Sigmoid colon (tissue), 7 donors: ENCODE results near the gene REV3L. TPM values are rescaled to one million over a fixed set of nuclear protein-coding genes. Genes with fewer than 3 reads are reported as not detected.

Experiments
- DNase-seq: peaks from one replicate; pipeline ENCODE4 v3.0.0-alpha.2; 2019
- H3K27ac ChIP-seq, 4 donors: fragments of 200-600 bp; sonication (generic); one replicate each; pipeline ENCODE4 v1.5.1; 2016 to 2019; ENCODE audit warnings: mild to moderate bottlenecking in 1 of 4
- H3K27me3 ChIP-seq, 3 donors: fragments of 200-600 bp; sonication (generic); one replicate each; pipeline ENCODE4 v1.5.1; 2019; ENCODE audit warnings: mild to moderate bottlenecking in 1 of 3
- H3K36me3 ChIP-seq, 4 donors: fragments of 200-600 bp; sonication (generic); one replicate each; pipeline ENCODE4 v1.5.1; 2016 to 2019
- H3K4me1 ChIP-seq, 4 donors: fragments of 200-600 bp; sonication (generic); one replicate each; pipeline ENCODE4 v1.5.1; 2017 to 2019
- H3K4me3 ChIP-seq, 4 donors: fragments of 200-600 bp; sonication (generic); one replicate each; pipeline ENCODE4 v1.5.1; 2017 to 2019; ENCODE audit warnings: mild to moderate bottlenecking in 2 of 4, moderate library complexity in 1 of 4
- H3K9me3 ChIP-seq, 4 donors: fragments of 200-600 bp in 3 of 4; sonication (generic) in 3 of 4; one replicate each; pipeline versions ENCODE4 v1.5.1 to v1.6.1; 2013 to 2019
- EP300 ChIP-seq, 4 donors: sonication (generic); formaldehyde crosslinking; IDR thresholded peaks; one replicate each; pipeline ENCODE4 v1.6.1; 2017; ENCODE audit warnings: antibody characterized with exemption in 4 of 4
- POLR2A ChIP-seq, 2 donors: fragments of 450-650 bp; IDR thresholded peaks; one replicate each; pipeline ENCODE4 v1.6.1; 2016; ENCODE audit warnings: antibody characterized with exemption in 2 of 2, mild to moderate bottlenecking in 2 of 2, moderate library complexity in 2 of 2
- POLR2AphosphoS5 ChIP-seq, 4 donors: sonication (generic); formaldehyde crosslinking; IDR thresholded peaks; one replicate each; pipeline ENCODE4 v1.6.1; 2017; ENCODE audit warnings: antibody characterized with exemption in 4 of 4
- WGBS, 2 donors: extraction: QIAGEN DNeasy Blood & Tissue Kit; methylation state at CpG; one replicate each; pipeline ENCODE4 v1.1.7; 2013; 5-methylcytosine and 5-hydroxymethylcytosine counted together
- intact Hi-C: fragments of 100-400 bp; cut with DNase I; formaldehyde crosslinking; loops from one replicate; pipeline ENCODE4 v1.15.1; 2023
- polyA plus RNA-seq, 3 donors: library from polyadenylated mRNA; stranded (reverse); fragments of 200-250 nt; gene quantifications; one replicate each; pipeline ENCODE4 v1.2.3, GENCODE V29; 2013
- total RNA-seq, 4 donors: library from RNA; depleted of rRNA; stranded (reverse); fragments of >200 nt; gene quantifications; one replicate each; pipeline ENCODE4 v1.1.0, GENCODE V29; 2016
- TF ChIP-seq, protein P1 (sequence below), 4 experiments: fragments of 450-650 bp in 3 of 4; fragments of 200-600 bp in 1 of 4; IDR thresholded peaks; one replicate each; pipeline ENCODE4 v1.5.1; 2016 to 2019; ENCODE audit warnings: antibody characterized with exemption in 4 of 4, mild to moderate bottlenecking in 3 of 4, moderate library complexity in 2 of 4
- donor health status: healthy with polysubstance abuse.
- donor health status: Bipolar disorder and iron deficiency.
- donor health status: healthy.

Gene REV3L
- total and polyA plus RNA-seq, 7 donors: 3.0 to 122 (median 72.1) TPM

DNA sequence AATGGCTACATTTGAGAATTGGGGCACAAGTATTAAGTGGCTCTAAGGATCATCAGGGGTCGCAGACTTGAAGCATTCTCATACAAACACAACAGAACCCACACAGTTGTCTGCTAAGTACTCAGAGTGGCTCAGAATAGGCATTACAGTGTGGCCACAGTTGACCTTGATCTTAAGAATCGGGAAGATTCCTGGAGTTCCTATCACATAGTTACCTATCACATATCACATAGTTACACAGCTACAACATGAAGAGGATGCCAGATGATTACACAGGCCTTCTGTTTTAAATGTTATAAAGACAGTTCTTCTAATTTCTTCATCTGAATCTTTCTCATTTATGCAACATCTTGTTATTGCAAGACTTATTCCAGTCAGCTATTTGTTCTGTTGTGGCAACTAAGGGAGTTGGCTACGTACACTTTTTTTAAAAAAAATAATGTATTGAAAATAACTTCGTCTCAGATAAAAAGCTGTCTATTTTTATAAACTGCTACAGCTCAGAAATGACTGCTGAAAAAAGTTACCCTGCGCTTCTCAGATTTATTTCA, 129.0 kb downstream of the REV3L start:
- WGBS, 2 donors: 92 to 94% methylated on average over 5 of the region's 5 CpGs
- intact Hi-C loops: loop anchor here (5.0 kb wide), 1 partner anchor 293 kb away; no protein-coding TSS in a partner anchor
- H3K27me3 ChIP-seq: no peaks in the 10 kb centered on the region
- no peak overlapping the region for H3K4me3 ChIP-seq
- TF ChIP-seq EP300 (IDR thresholded peaks at IDR 0.05) (no peak), POLR2A (IDR thresholded peaks at IDR 0.05) (no peak), POLR2AphosphoS5 (IDR thresholded peaks at IDR 0.05) (no peak)
- TF ChIP-seq, protein P1, sequence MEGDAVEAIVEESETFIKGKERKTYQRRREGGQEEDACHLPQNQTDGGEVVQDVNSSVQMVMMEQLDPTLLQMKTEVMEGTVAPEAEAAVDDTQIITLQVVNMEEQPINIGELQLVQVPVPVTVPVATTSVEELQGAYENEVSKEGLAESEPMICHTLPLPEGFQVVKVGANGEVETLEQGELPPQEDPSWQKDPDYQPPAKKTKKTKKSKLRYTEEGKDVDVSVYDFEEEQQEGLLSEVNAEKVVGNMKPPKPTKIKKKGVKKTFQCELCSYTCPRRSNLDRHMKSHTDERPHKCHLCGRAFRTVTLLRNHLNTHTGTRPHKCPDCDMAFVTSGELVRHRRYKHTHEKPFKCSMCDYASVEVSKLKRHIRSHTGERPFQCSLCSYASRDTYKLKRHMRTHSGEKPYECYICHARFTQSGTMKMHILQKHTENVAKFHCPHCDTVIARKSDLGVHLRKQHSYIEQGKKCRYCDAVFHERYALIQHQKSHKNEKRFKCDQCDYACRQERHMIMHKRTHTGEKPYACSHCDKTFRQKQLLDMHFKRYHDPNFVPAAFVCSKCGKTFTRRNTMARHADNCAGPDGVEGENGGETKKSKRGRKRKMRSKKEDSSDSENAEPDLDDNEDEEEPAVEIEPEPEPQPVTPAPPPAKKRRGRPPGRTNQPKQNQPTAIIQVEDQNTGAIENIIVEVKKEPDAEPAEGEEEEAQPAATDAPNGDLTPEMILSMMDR (IDR thresholded peaks at IDR 0.05): no peak
- DNase-seq: no peak
- H3K36me3 ChIP-seq: peaks cover 0 to 91% (median 18%) of the 10 kb centered on the region in 4 donors
- H3K27ac ChIP-seq: peak overlapping the region in 1 of 4 donors; percentile 25
- H3K9me3 ChIP-seq: no peaks in the 10 kb centered on the region
- H3K4me1 ChIP-seq: peaks cover 0 to 12% (median 0%) of the 10 kb centered on the region in 4 donors

DNA sequence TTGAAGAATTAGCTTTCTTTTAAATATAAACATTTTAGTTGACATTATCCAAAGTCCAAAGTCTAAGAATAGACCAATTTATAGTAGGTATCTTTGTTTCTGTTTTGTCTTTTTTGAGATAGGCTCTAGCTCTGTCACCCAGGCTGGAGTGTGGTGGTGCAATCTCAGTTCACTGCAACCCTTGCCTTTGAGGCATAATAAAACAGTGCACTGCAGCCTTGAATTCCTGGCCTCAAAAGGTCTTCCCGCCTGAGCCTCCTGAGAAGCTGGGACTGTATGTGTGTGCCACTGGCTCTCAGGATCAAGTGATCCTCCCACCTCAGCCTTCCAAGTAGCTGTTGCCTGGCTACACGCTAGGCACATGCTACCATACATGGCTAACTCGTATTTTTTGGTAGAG, 135.4 kb downstream of the REV3L start:
- 88 to 91% methylated on average over 3 of the region's 3 CpGs for WGBS, 2 donors
- Histone ChIP-seq H3K36me3 (peaks cover 0 to 93% (median 22%) of the 10 kb centered on the region in 4 donors), H3K4me3 (no peak overlapping the region), H3K27ac (no peak overlapping the region), H3K4me1 (peaks cover 0 to 15% (median 0%) of the 10 kb centered on the region in 4 donors), H3K9me3 (no peaks in the 10 kb centered on the region), H3K27me3 (no peaks in the 10 kb centered on the region)
- intact Hi-C loops: loop anchor here (10.0 kb wide), 1 partner anchor 83 kb away; no protein-coding TSS in a partner anchor
- TF ChIP-seq POLR2A (IDR thresholded peaks at IDR 0.05) (no peak), POLR2AphosphoS5 (IDR thresholded peaks at IDR 0.05) (no peak), EP300 (IDR thresholded peaks at IDR 0.05) (no peak)
- TF ChIP-seq, protein P1 (IDR thresholded peaks at IDR 0.05): no peak
- no peak for DNase-seq

DNA sequence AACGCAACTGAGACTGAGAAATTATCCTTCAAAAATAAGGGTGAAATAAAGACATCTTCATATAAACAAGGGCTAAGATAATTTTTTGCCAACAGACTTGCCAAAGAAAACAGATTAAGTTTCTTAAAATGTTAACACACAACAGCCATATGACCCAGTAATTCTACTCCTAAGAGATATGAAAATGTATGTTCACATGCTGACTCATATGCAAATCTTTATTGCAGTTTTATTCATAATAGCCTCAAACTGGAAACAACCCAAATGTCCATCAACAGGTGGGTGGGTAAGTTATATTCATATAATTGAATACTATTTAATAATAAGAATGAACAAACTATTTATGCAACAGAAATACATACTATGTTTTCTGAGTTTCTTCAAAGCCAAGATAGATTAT, 140.1 kb downstream of the REV3L start:
- WGBS, 2 donors: 88 to 92% methylated on average over 1 of the region's 1 CpG
- DNase-seq: no peak
- H3K4me3 ChIP-seq: no peak overlapping the region
- H3K36me3 ChIP-seq: peaks cover 0 to 88% (median 16%) of the 10 kb centered on the region in 4 donors
- intact Hi-C loops: loop anchor here (10.0 kb wide), 1 partner anchor 78 kb away; no protein-coding TSS in a partner anchor
- no peak for TF ChIP-seq EP300 (IDR thresholded peaks at IDR 0.05)
- TF ChIP-seq POLR2AphosphoS5 (IDR thresholded peaks at IDR 0.05): no peak
- TF ChIP-seq, protein P1 (IDR thresholded peaks at IDR 0.05): no peak
- TF ChIP-seq POLR2A (IDR thresholded peaks at IDR 0.05): no peak
- no peaks in the 10 kb centered on the region for H3K9me3 ChIP-seq
- peaks cover 0 to 12% (median 0%) of the 10 kb centered on the region in 4 donors for H3K4me1 ChIP-seq
- H3K27me3 ChIP-seq: no peaks in the 10 kb centered on the region
- H3K27ac ChIP-seq: no peak overlapping the region

DNA sequence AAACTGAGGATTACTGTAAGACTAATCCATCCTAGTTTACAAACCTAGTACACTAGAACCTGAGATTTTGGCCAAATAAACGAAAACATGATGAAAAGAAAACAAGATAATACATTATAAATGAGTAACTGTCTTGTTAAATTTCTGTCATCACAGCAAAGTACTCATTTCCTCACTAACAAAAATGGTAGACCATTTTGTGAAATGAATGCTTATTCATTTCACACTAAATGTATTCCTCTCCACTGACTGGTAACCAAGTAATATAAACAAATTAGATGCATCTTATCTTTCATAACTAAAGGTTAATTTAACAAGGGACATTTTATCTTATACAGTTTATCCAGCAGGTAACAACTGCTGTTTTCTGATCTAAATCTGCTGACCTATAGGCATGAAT, 143.7 kb downstream of the REV3L start:
- Histone ChIP-seq H3K4me3 (no peak overlapping the region), H3K9me3 (no peaks in the 10 kb centered on the region), H3K36me3 (peaks cover 0 to 84% (median 13%) of the 10 kb centered on the region in 4 donors), H3K27ac (no peak overlapping the region), H3K27me3 (no peaks in the 10 kb centered on the region), H3K4me1 (no peaks in the 10 kb centered on the region)
- WGBS, 2 donors: 65 to 79% methylated on average over 1 of the region's 1 CpG
- no peak for DNase-seq
- TF ChIP-seq, protein P1 (IDR thresholded peaks at IDR 0.05): no peak
- TF ChIP-seq EP300 (IDR thresholded peaks at IDR 0.05) (no peak), POLR2A (IDR thresholded peaks at IDR 0.05) (no peak), POLR2AphosphoS5 (IDR thresholded peaks at IDR 0.05) (no peak)
- intact Hi-C loops: no loop called here
